KMS-11 (cell line): ENCODE results near the gene UBTD1.

ENCODE experiments used
- H2AFZ ChIP-seq: fragments of 200-600 bp; sonication (generic); 2 replicates; pipeline ENCODE4 v1.6.1; 2016; ENCODE audit warnings: antibody characterized with exemption, mixed run types, low read depth
- H3K27ac ChIP-seq: fragments of 200-600 bp; sonication (generic); 2 replicates; pipeline ENCODE4 v1.6.1; 2016; ENCODE audit warnings: mild to moderate bottlenecking, mixed run types
- H3K27me3 ChIP-seq: fragments of 200-600 bp; sonication (generic); 2 replicates; pipeline ENCODE4 v1.6.1; 2017; ENCODE audit warnings: mild to moderate bottlenecking, low read depth, mixed run types, moderate library complexity; ENCODE audit not compliant: insufficient read depth
- H3K36me3 ChIP-seq: fragments of 200-600 bp; sonication (generic); 2 replicates; pipeline ENCODE4 v1.6.1; 2017; ENCODE audit warnings: mild to moderate bottlenecking, mixed run types; ENCODE audit not compliant: insufficient read depth
- H3K4me1 ChIP-seq: fragments of 200-600 bp; sonication (generic); 2 replicates; pipeline ENCODE4 v1.6.1; 2016; ENCODE audit warnings: mild to moderate bottlenecking, low read depth, mixed run types; ENCODE audit not compliant: poor library complexity, severe bottlenecking
- H3K4me2 ChIP-seq: fragments of 200-600 bp; sonication (generic); 2 replicates; pipeline ENCODE4 v1.7.0; 2016; ENCODE audit warnings: mild to moderate bottlenecking, mixed run types
- H3K4me3 ChIP-seq: fragments of 200-600 bp; sonication (generic); IDR thresholded peaks from 2 replicates; pipeline ENCODE4 v1.6.1; 2017; ENCODE audit warnings: low read depth, low read length, mixed read lengths; ENCODE audit not compliant: insufficient read depth
- H3K79me2 ChIP-seq: fragments of 200-600 bp; sonication (generic); 2 replicates; pipeline ENCODE4 v1.6.1; 2016; ENCODE audit warnings: low read depth, mixed run types; ENCODE audit not compliant: insufficient read depth
- H3K9ac ChIP-seq: fragments of 200-600 bp; sonication (generic); 2 replicates; pipeline ENCODE4 v1.6.1; 2016; ENCODE audit warnings: mild to moderate bottlenecking, mixed run types
- H4K20me1 ChIP-seq: fragments of 200-600 bp; sonication (generic); 2 replicates; pipeline ENCODE4 v1.6.1; 2016; ENCODE audit warnings: mild to moderate bottlenecking, mixed run types; ENCODE audit not compliant: insufficient read depth
- TF ChIP-seq, protein P1 (sequence below): fragments of 200-600 bp; sonication (generic); conservative IDR thresholded peaks from 2 replicates; pipeline ENCODE4 v1.6.1; 2017; ENCODE audit warnings: low read depth, mild to moderate bottlenecking, antibody characterized with exemption, low read length, moderate library complexity, mixed read lengths

Gene UBTD1

DNA sequence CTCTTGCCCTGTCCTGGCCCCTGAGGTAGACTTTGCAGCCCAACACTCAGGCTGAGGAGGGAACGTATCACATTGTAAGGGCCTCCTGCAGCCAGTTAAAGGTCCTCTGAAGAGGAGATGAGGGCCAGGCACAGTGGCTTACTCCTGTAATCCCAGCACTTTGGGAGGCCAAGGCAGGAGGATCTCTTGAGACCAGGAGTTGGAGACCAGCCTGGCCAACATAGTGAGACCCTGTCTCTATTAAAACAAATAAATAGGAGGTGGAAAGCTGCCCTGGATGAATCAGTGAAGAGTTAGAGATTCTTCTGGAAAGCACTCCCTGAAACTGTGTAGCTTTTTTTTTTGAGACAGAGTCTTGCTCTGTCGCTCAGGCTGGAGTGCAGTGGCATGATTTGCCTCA is 88.5 kb downstream of the UBTD1 start:
- Histone ChIP-seq H3K4me2 (no peak overlapping the region), H3K79me2 (no peaks in the 10 kb centered on the region), H4K20me1 (no peaks in the 10 kb centered on the region), H3K4me1 (no peaks in the 10 kb centered on the region), H3K36me3 (no peaks in the 10 kb centered on the region), H2AFZ (no peak overlapping the region), H3K27me3 (no peaks in the 10 kb centered on the region), H3K9ac (no peak overlapping the region), H3K4me3 (no peak overlapping the region), H3K27ac (no peak overlapping the region)
- TF ChIP-seq, protein P1, sequence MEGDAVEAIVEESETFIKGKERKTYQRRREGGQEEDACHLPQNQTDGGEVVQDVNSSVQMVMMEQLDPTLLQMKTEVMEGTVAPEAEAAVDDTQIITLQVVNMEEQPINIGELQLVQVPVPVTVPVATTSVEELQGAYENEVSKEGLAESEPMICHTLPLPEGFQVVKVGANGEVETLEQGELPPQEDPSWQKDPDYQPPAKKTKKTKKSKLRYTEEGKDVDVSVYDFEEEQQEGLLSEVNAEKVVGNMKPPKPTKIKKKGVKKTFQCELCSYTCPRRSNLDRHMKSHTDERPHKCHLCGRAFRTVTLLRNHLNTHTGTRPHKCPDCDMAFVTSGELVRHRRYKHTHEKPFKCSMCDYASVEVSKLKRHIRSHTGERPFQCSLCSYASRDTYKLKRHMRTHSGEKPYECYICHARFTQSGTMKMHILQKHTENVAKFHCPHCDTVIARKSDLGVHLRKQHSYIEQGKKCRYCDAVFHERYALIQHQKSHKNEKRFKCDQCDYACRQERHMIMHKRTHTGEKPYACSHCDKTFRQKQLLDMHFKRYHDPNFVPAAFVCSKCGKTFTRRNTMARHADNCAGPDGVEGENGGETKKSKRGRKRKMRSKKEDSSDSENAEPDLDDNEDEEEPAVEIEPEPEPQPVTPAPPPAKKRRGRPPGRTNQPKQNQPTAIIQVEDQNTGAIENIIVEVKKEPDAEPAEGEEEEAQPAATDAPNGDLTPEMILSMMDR, result no peak

DNA sequence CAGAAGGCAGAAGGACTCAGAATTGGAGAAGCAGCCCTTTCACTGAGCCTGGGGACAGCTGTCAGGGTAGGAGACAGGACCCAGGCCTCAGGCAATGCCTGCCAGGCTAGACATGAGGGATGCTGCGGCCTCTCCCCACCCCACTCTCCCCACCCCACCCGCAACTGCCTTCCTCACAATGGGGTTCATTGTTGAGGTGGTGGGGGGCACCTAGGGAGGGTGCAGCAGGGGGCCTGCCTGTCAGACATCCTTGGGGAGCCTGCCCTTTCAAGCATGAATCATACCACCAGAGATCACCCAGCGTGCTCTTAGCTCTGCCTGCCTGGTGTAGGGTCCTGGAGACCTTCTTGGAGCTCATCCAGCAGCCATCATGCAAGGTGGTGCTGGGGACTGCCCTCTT is 90.8 kb downstream of the UBTD1 start, which contains the start of gene C10orf62:
Gene C10orf62 (plus strand): TSS at position 243 of the 400 bp plus-strand sequence. CDS start 177 bp downstream, outside the sequence.
- Histone ChIP-seq H4K20me1 (no peaks in the 10 kb centered on the region), H3K36me3 (no peaks in the 10 kb centered on the region), H3K4me2 (no peak within 1 kb of the TSS), H3K4me1 (no peaks in the 10 kb centered on the region), H3K27ac (no peak within 1 kb of the TSS), H2AFZ (no peak within 1 kb of the TSS), H3K4me3 (no peak within 1 kb of the TSS), H3K27me3 (no peaks in the 10 kb centered on the region), H3K79me2 (no peaks in the 10 kb centered on the region), H3K9ac (no peak within 1 kb of the TSS)
- TF ChIP-seq, protein P1, result no peak

DNA sequence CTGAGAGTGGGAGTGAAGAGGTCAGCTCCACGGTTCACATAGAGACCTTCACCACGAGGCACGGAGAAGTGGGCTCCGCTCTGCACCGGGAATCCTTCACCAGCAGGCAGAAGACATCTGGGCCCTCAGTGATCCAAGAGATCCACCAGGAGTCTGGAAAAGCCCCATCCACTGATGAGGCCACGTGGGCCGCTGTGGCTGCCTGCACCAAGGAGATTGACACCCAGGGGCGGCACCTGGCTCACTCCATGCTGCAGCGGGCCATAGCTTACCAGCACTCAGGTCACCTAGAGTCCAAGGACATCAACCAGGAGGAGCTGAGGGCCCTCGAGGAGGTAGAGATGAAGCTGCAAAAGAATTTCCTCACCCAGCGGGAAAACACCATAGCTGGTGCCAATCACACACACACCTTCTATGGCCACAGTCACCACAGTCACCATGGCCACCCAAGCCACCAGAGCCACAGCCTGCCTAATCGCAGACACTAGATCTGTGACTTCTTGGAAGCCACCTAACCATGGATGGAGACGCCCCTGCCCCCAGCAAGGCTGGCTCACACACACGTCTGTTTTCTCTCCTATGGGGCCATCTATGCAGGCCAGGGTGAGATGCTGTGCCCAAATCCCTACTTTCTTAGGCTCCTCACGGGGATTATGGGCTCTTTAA is 91.5 kb downstream of the UBTD1 start:
- Histone ChIP-seq H3K79me2 (no peaks in the 10 kb centered on the region), H3K4me1 (no peaks in the 10 kb centered on the region), H3K9ac (no peak overlapping the region), H2AFZ (no peak overlapping the region), H3K27me3 (no peaks in the 10 kb centered on the region), H3K27ac (no peak overlapping the region), H3K4me3 (no peak overlapping the region), H3K4me2 (no peak overlapping the region), H4K20me1 (no peaks in the 10 kb centered on the region), H3K36me3 (no peaks in the 10 kb centered on the region)
- TF ChIP-seq, protein P1, result no peak

DNA sequence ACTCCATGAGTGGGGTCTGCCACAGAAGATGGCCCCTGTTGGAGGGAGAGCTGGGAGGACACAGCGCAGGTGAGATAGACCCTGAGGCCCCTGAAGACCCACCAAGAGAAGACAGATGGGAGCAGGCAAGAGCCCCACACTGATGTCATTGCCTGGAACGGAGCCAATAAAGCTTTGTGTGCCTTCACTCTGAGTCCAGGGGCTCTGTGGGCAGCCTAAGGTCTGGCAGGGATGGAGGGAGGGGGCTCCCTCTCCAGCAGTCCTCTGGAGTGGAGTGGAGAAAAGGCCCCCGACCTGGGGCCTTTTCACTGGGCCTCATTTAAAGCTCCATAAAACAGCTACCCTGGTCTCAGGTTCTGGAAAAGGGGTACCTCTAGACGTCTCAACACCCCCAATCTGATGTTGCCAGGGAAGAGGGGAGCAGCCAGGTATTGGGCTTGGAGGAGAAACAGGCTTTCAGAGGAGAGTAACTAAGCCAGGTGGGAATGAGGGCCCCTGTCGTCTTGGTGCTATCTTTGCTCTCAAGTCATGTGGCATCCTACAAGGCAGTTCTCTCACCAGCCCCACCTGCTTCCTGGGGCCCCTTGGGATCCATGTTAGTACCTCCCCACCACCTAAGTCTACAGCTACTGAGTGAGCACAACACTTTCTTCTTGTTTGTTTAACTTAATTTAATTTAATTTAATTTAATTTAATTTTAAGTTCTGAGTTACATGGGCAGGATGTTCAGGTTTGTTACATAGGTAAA is 92.2 kb downstream of the UBTD1 start:
- no peak overlapping the region for H2AFZ ChIP-seq
- TF ChIP-seq, protein P1, result no peak

More for the DNA sequence above, 92.2 kb downstream of the UBTD1 start:
- H3K27ac ChIP-seq, result no peak overlapping the region
- H3K27me3 ChIP-seq, result no peaks in the 10 kb centered on the region
- H3K4me2 ChIP-seq, result no peak overlapping the region
- H3K4me3 ChIP-seq, result no peak overlapping the region
- H3K4me1 ChIP-seq, result no peaks in the 10 kb centered on the region
- no peaks in the 10 kb centered on the region for H4K20me1 ChIP-seq
- H3K79me2 ChIP-seq, result no peaks in the 10 kb centered on the region
- no peak overlapping the region for H3K9ac ChIP-seq
- no peaks in the 10 kb centered on the region for H3K36me3 ChIP-seq
